ENCODE results near the gene NOPCHAP1.

NOPCHAP1 gene

GRCh38 chr12:105025890-105026289, 39.8 kb downstream of the NOPCHAP1 start:
- no peak for DNase-seq

- no peak for DNase-seq
These were observed 40.3 kb downstream of the NOPCHAP1 start for GRCh38 chr12:105026411-105026810.

- DNase-seq: no peak
These were observed 45.0 kb downstream of the NOPCHAP1 start for GRCh38 chr12:105030820-105031807.

GRCh38 chr12:105032703-105033357, 46.7 kb downstream of the NOPCHAP1 start:
- DNase-seq: no peak

GRCh38 chr12:105033851-105034250, 47.7 kb downstream of the NOPCHAP1 start:
- no peak for DNase-seq

Data from activated CD4-positive, alpha-beta T cell treated with anti-CD3 and anti-CD28 coated beads for 48 hours (primary cell).